OCI-LY3 (cell line): Measurements from ENCODE around the gene SNX33.

Source experiments
- CTCF ChIP-seq: fragments of 200-600, 300-600 bp; sonication (generic); IDR thresholded peaks from 2 replicates; pipeline ENCODE4 v1.5.1; 2014; ENCODE audit warnings: antibody characterized with exemption, low read length, low read depth
- EZH2phosphoT487 ChIP-seq: fragments of 200-600 bp; shearing (Covaris generic); IDR thresholded peaks from 2 replicates; pipeline ENCODE4 v1.6.1; 2018; ENCODE audit warnings: antibody characterized with exemption, mixed run types, low read depth

GRCh38 chr15:75656331-75656730, 8.6 kb downstream of the SNX33 start:
- TF ChIP-seq EZH2phosphoT487: no peak
- TF ChIP-seq CTCF: no peak
